H9 (cell line): ENCODE data around the gene GPR62. TPM values are rescaled to one million over a fixed set of nuclear protein-coding genes. Genes with fewer than 3 reads are reported as not detected.

Experiments
- DNase-seq: peaks from one replicate; pipeline ENCODE4 v3.0.0-alpha.2; 2017
- H2AFZ ChIP-seq: one replicate; pipeline ENCODE4 v1.6.1; 2013; ENCODE audit warnings: mild to moderate bottlenecking, low read length, control low read depth, moderate library complexity
- H2AK5ac ChIP-seq: 2 replicates; pipeline ENCODE4 v1.6.1; 2013; ENCODE audit warnings: low read length, control low read depth, mixed read lengths; ENCODE audit not compliant: insufficient read length
- H2BK120ac ChIP-seq: one replicate; pipeline ENCODE4 v1.6.1; 2013; ENCODE audit warnings: low read depth, mild to moderate bottlenecking, low read length, control low read depth, inconsistent platforms; ENCODE audit not compliant: poor library complexity, severe bottlenecking
- H2BK12ac ChIP-seq: 2 replicates; pipeline ENCODE4 v1.6.1; 2013; ENCODE audit warnings: low read length, control low read depth, mixed read lengths, low read depth; ENCODE audit not compliant: insufficient read length
- H2BK15ac ChIP-seq: 2 replicates; pipeline ENCODE4 v1.6.1; 2013; ENCODE audit warnings: low read depth, low read length, control low read depth
- H2BK20ac ChIP-seq: one replicate; pipeline ENCODE4 v1.6.1; 2013; ENCODE audit warnings: low read depth, mild to moderate bottlenecking, low read length, control low read depth, inconsistent platforms; ENCODE audit not compliant: poor library complexity, severe bottlenecking
- H2BK5ac ChIP-seq: 2 replicates; pipeline ENCODE4 v1.6.1; 2013; ENCODE audit warnings: low read length, control low read depth, mixed read lengths; ENCODE audit not compliant: insufficient read length
- H3K14ac ChIP-seq: 2 replicates; pipeline ENCODE4 v1.6.1; 2013; ENCODE audit warnings: low read length, control low read depth; ENCODE audit not compliant: insufficient read depth
- H3K18ac ChIP-seq: 2 replicates; pipeline ENCODE4 v1.6.1; 2013; ENCODE audit warnings: low read depth, mild to moderate bottlenecking, mixed read lengths, low read length, control low read depth; ENCODE audit not compliant: insufficient read length
- H3K23ac ChIP-seq: 2 replicates; pipeline ENCODE4 v1.6.1; 2013; ENCODE audit warnings: low read length, control low read depth, mixed read lengths, low read depth; ENCODE audit not compliant: insufficient read length
- H3K23me2 ChIP-seq: 2 replicates; pipeline ENCODE4 v1.6.1; 2013; ENCODE audit warnings: low read depth, mild to moderate bottlenecking, mixed read lengths, low read length, control low read depth; ENCODE audit not compliant: insufficient read length, poor library complexity, severe bottlenecking
- H3K27ac ChIP-seq: 2 replicates; pipeline ENCODE4 v1.5.1; 2013; ENCODE audit warnings: low read length, control low read depth, mixed read lengths, low read depth; ENCODE audit not compliant: insufficient read length
- H3K27me3 ChIP-seq: 2 replicates; pipeline ENCODE4 v1.6.1; 2013; ENCODE audit warnings: low read length, control low read depth, inconsistent platforms; ENCODE audit not compliant: insufficient read depth
- H3K4ac ChIP-seq: 2 replicates; pipeline ENCODE4 v1.6.1; 2013; ENCODE audit warnings: low read depth, mild to moderate bottlenecking, control low read depth, inconsistent platforms, low read length, moderate library complexity
- H3K4me1 ChIP-seq: 2 replicates; pipeline ENCODE4 v1.6.1; 2013; ENCODE audit warnings: low read length, control low read depth, inconsistent platforms; ENCODE audit not compliant: insufficient read depth
- H3K4me2 ChIP-seq: 2 replicates; pipeline ENCODE4 v1.6.1; 2013; ENCODE audit warnings: low read length, control low read depth, mixed read lengths; ENCODE audit not compliant: insufficient read length, insufficient read depth
- H3K56ac ChIP-seq: 2 replicates; pipeline ENCODE4 v1.6.1; 2013; ENCODE audit warnings: low read depth, mild to moderate bottlenecking, mixed read lengths, low read length, control low read depth; ENCODE audit not compliant: insufficient read length
- H3K79me1 ChIP-seq: 2 replicates; pipeline ENCODE4 v1.6.1; 2013; ENCODE audit warnings: low read depth, mild to moderate bottlenecking, moderate library complexity, low read length, control low read depth, inconsistent platforms; ENCODE audit not compliant: insufficient read depth, poor library complexity, severe bottlenecking
- H3K79me2 ChIP-seq: 2 replicates; pipeline ENCODE4 v1.6.1; 2013; ENCODE audit warnings: low read length, control low read depth, inconsistent platforms; ENCODE audit not compliant: insufficient read depth
- H3K9ac ChIP-seq: 2 replicates; pipeline ENCODE4 v1.6.1; 2013; ENCODE audit warnings: low read length, control low read depth, mixed read lengths; ENCODE audit not compliant: insufficient read length; ENCODE audit errors: extremely low read depth
- H3K9me3 ChIP-seq: one replicate; pipeline ENCODE4 v1.6.1; 2013; ENCODE audit warnings: low read depth, low read length, inconsistent platforms; ENCODE audit not compliant: control insufficient read depth
- H3T11ph ChIP-seq: one replicate; pipeline ENCODE4 v1.6.1; 2013; ENCODE audit warnings: mild to moderate bottlenecking, low read length, control low read depth, inconsistent platforms
- H4K20me1 ChIP-seq: one replicate; pipeline ENCODE4 v1.6.1; 2013; ENCODE audit not compliant: control insufficient read depth, insufficient read length, insufficient read depth
- H4K5ac ChIP-seq: 2 replicates; pipeline ENCODE4 v1.6.1; 2013; ENCODE audit warnings: low read depth, mild to moderate bottlenecking, mixed read lengths, low read length, control low read depth; ENCODE audit not compliant: insufficient read length
- H4K8ac ChIP-seq: replicated peaks from 2 replicates; pipeline ENCODE4 v1.6.1; 2013; ENCODE audit warnings: low read length, control low read depth, mixed read lengths, low read depth; ENCODE audit not compliant: insufficient read length
- H4K91ac ChIP-seq: 2 replicates; pipeline ENCODE4 v1.6.1; 2013; ENCODE audit warnings: low read depth, mild to moderate bottlenecking, moderate library complexity, mixed read lengths, low read length, control low read depth; ENCODE audit not compliant: insufficient read length
- H3K27ac Mint-ChIP-seq, 3 experiments: 2 replicates in 2 of 3; 3 replicates in 1 of 3; pipeline ENCODE4 v1.8.0; 2020 to 2021; ENCODE audit warnings: mixed read lengths in 3 of 3, mild to moderate bottlenecking in 1 of 3, moderate library complexity in 1 of 3
- H3K27me3 Mint-ChIP-seq: 2 replicates; pipeline ENCODE4 v1.8.0; 2021; ENCODE audit warnings: low read depth, mild to moderate bottlenecking, moderate library complexity, mixed read lengths
- H3K36me3 Mint-ChIP-seq, 3 experiments: 2 replicates in 2 of 3; 3 replicates in 1 of 3; pipeline ENCODE4 v1.8.0; 2020 to 2021; ENCODE audit warnings: low read depth in 3 of 3, mixed read lengths in 3 of 3; ENCODE audit not compliant: insufficient read depth in 1 of 3
- H3K4me1 Mint-ChIP-seq, 2 experiments: 2 replicates each; pipeline ENCODE4 v1.8.0; 2020; ENCODE audit warnings: mixed read lengths in 2 of 2
- H3K4me3 Mint-ChIP-seq, 2 experiments: 2 replicates in 1 of 2; 3 replicates in 1 of 2; pipeline ENCODE4 v1.8.0; 2020 to 2021; ENCODE audit warnings: mild to moderate bottlenecking in 2 of 2, mixed read lengths in 2 of 2, moderate library complexity in 1 of 2
- H3K9me3 Mint-ChIP-seq, 2 experiments: 2 replicates in 1 of 2; 3 replicates in 1 of 2; pipeline ENCODE4 v1.8.0; 2020; ENCODE audit warnings: mild to moderate bottlenecking in 2 of 2, mixed read lengths in 2 of 2, moderate library complexity in 1 of 2
- WGBS: extraction: QIAGEN DNeasy Blood & Tissue Kit; methylation state at CpG from one replicate; pipeline ENCODE4 v1.1.7; 2013; ENCODE audit warnings: missing lambda C conversion rate, low lambda C conversion rate, mixed read lengths; ENCODE audit not compliant: insufficient read length; ENCODE audit errors: extremely low coverage; 5-methylcytosine and 5-hydroxymethylcytosine counted together
- total RNA-seq: library from RNA; stranded (reverse); gene quantifications from 2 replicates; pipeline ENCODE4 v1.2.1, GENCODE V29; 2021
- TF ChIP-seq, protein P1 (sequence below): fragments of 200-600 bp; sonication (generic); conservative IDR thresholded peaks from 3 replicates; pipeline ENCODE4 v1.8.0; 2021; ENCODE audit warnings: antibody characterized with exemption, mild to moderate bottlenecking

The GPR62 gene
- total RNA-seq, 1 experiment from 2014 or later = 0.13 TPM

GRCh38 chr3:51932471-51933370 lies 22.5 kb upstream of the GPR62 start:
- TF ChIP-seq, protein P1, sequence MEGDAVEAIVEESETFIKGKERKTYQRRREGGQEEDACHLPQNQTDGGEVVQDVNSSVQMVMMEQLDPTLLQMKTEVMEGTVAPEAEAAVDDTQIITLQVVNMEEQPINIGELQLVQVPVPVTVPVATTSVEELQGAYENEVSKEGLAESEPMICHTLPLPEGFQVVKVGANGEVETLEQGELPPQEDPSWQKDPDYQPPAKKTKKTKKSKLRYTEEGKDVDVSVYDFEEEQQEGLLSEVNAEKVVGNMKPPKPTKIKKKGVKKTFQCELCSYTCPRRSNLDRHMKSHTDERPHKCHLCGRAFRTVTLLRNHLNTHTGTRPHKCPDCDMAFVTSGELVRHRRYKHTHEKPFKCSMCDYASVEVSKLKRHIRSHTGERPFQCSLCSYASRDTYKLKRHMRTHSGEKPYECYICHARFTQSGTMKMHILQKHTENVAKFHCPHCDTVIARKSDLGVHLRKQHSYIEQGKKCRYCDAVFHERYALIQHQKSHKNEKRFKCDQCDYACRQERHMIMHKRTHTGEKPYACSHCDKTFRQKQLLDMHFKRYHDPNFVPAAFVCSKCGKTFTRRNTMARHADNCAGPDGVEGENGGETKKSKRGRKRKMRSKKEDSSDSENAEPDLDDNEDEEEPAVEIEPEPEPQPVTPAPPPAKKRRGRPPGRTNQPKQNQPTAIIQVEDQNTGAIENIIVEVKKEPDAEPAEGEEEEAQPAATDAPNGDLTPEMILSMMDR = no peak
- H2BK120ac ChIP-seq = no peak overlapping the region
- no peak for DNase-seq

More at GRCh38 chr3:51932471-51933370, 22.5 kb upstream of the GPR62 start:
- H4K91ac ChIP-seq = no peak overlapping the region
- H3K23ac ChIP-seq = no peak overlapping the region
- no peak overlapping the region for H3K4ac ChIP-seq
- H4K5ac ChIP-seq = no peak overlapping the region
- no CpG with 5 or more reads among the region's 15 CpGs for WGBS
- H3K4me1 ChIP-seq = no peaks in the 10 kb centered on the region
- no peaks in the 10 kb centered on the region for H3K9me3 Mint-ChIP-seq
- H3K27ac ChIP-seq = no peak overlapping the region
- no peaks in the 10 kb centered on the region for H3K9me3 ChIP-seq
- no peak overlapping the region for H3K4me2 ChIP-seq
- H3K79me2 ChIP-seq = no peaks in the 10 kb centered on the region
- H4K8ac ChIP-seq = no peak overlapping the region
- no peak overlapping the region for H3T11ph ChIP-seq
- no peak overlapping the region for H2BK5ac ChIP-seq
- peaks cover 43 to 66% (median 52%) of the 10 kb centered on the region in 3 experiments; a peak in 6 of 7 replicates for H3K36me3 Mint-ChIP-seq
- no peaks in the 10 kb centered on the region; the same call in 1 of the 2 replicates for H3K27me3 Mint-ChIP-seq
- no peaks in the 10 kb centered on the region for H4K20me1 ChIP-seq
- H3K18ac ChIP-seq = no peak overlapping the region
- no peak overlapping the region for H3K4me3 Mint-ChIP-seq
- H3K79me1 ChIP-seq = no peaks in the 10 kb centered on the region
- no peak overlapping the region for H2BK12ac ChIP-seq
- no peak overlapping the region for H3K14ac ChIP-seq
- H2BK15ac ChIP-seq = no peak overlapping the region
- no peaks in the 10 kb centered on the region for H3K27me3 ChIP-seq
- no peaks in the 10 kb centered on the region for H3K4me1 Mint-ChIP-seq
- no peak overlapping the region for H2AK5ac ChIP-seq
- H3K23me2 ChIP-seq = no peaks in the 10 kb centered on the region
- H2AFZ ChIP-seq = no peak overlapping the region
- H2BK20ac ChIP-seq = no peak overlapping the region
- no peak overlapping the region for H3K56ac ChIP-seq
- no peak overlapping the region for H3K9ac ChIP-seq
- H3K27ac Mint-ChIP-seq = no peak overlapping the region
